H9 (cell line): ENCODE measurements around the gene TRPM3. TPM values are rescaled to one million over a fixed set of nuclear protein-coding genes. Genes with fewer than 3 reads are reported as not detected.

Source experiments
- DNase-seq: peaks from one replicate; pipeline ENCODE4 v3.0.0-alpha.2; 2017
- H2AFZ ChIP-seq: one replicate; pipeline ENCODE4 v1.6.1; 2013; ENCODE audit warnings: mild to moderate bottlenecking, low read length, control low read depth, moderate library complexity
- H2AK5ac ChIP-seq: 2 replicates; pipeline ENCODE4 v1.6.1; 2013; ENCODE audit warnings: low read length, control low read depth, mixed read lengths; ENCODE audit not compliant: insufficient read length
- H2BK120ac ChIP-seq: one replicate; pipeline ENCODE4 v1.6.1; 2013; ENCODE audit warnings: low read depth, mild to moderate bottlenecking, low read length, control low read depth, inconsistent platforms; ENCODE audit not compliant: poor library complexity, severe bottlenecking
- H2BK12ac ChIP-seq: 2 replicates; pipeline ENCODE4 v1.6.1; 2013; ENCODE audit warnings: low read length, control low read depth, mixed read lengths, low read depth; ENCODE audit not compliant: insufficient read length
- H2BK15ac ChIP-seq: 2 replicates; pipeline ENCODE4 v1.6.1; 2013; ENCODE audit warnings: low read depth, low read length, control low read depth
- H2BK20ac ChIP-seq: one replicate; pipeline ENCODE4 v1.6.1; 2013; ENCODE audit warnings: low read depth, mild to moderate bottlenecking, low read length, control low read depth, inconsistent platforms; ENCODE audit not compliant: poor library complexity, severe bottlenecking
- H2BK5ac ChIP-seq: 2 replicates; pipeline ENCODE4 v1.6.1; 2013; ENCODE audit warnings: low read length, control low read depth, mixed read lengths; ENCODE audit not compliant: insufficient read length
- H3K14ac ChIP-seq: 2 replicates; pipeline ENCODE4 v1.6.1; 2013; ENCODE audit warnings: low read length, control low read depth; ENCODE audit not compliant: insufficient read depth
- H3K18ac ChIP-seq: 2 replicates; pipeline ENCODE4 v1.6.1; 2013; ENCODE audit warnings: low read depth, mild to moderate bottlenecking, mixed read lengths, low read length, control low read depth; ENCODE audit not compliant: insufficient read length
- H3K23ac ChIP-seq: 2 replicates; pipeline ENCODE4 v1.6.1; 2013; ENCODE audit warnings: low read length, control low read depth, mixed read lengths, low read depth; ENCODE audit not compliant: insufficient read length
- H3K23me2 ChIP-seq: 2 replicates; pipeline ENCODE4 v1.6.1; 2013; ENCODE audit warnings: low read depth, mild to moderate bottlenecking, mixed read lengths, low read length, control low read depth; ENCODE audit not compliant: insufficient read length, poor library complexity, severe bottlenecking
- H3K27ac ChIP-seq: 2 replicates; pipeline ENCODE4 v1.5.1; 2013; ENCODE audit warnings: low read length, control low read depth, mixed read lengths, low read depth; ENCODE audit not compliant: insufficient read length
- H3K27me3 ChIP-seq: 2 replicates; pipeline ENCODE4 v1.6.1; 2013; ENCODE audit warnings: low read length, control low read depth, inconsistent platforms; ENCODE audit not compliant: insufficient read depth
- H3K4ac ChIP-seq: 2 replicates; pipeline ENCODE4 v1.6.1; 2013; ENCODE audit warnings: low read depth, mild to moderate bottlenecking, control low read depth, inconsistent platforms, low read length, moderate library complexity
- H3K4me1 ChIP-seq: 2 replicates; pipeline ENCODE4 v1.6.1; 2013; ENCODE audit warnings: low read length, control low read depth, inconsistent platforms; ENCODE audit not compliant: insufficient read depth
- H3K4me2 ChIP-seq: 2 replicates; pipeline ENCODE4 v1.6.1; 2013; ENCODE audit warnings: low read length, control low read depth, mixed read lengths; ENCODE audit not compliant: insufficient read length, insufficient read depth
- H3K56ac ChIP-seq: 2 replicates; pipeline ENCODE4 v1.6.1; 2013; ENCODE audit warnings: low read depth, mild to moderate bottlenecking, mixed read lengths, low read length, control low read depth; ENCODE audit not compliant: insufficient read length
- H3K79me1 ChIP-seq: 2 replicates; pipeline ENCODE4 v1.6.1; 2013; ENCODE audit warnings: low read depth, mild to moderate bottlenecking, moderate library complexity, low read length, control low read depth, inconsistent platforms; ENCODE audit not compliant: insufficient read depth, poor library complexity, severe bottlenecking
- H3K79me2 ChIP-seq: 2 replicates; pipeline ENCODE4 v1.6.1; 2013; ENCODE audit warnings: low read length, control low read depth, inconsistent platforms; ENCODE audit not compliant: insufficient read depth
- H3K9ac ChIP-seq: 2 replicates; pipeline ENCODE4 v1.6.1; 2013; ENCODE audit warnings: low read length, control low read depth, mixed read lengths; ENCODE audit not compliant: insufficient read length; ENCODE audit errors: extremely low read depth
- H3K9me3 ChIP-seq: one replicate; pipeline ENCODE4 v1.6.1; 2013; ENCODE audit warnings: low read depth, low read length, inconsistent platforms; ENCODE audit not compliant: control insufficient read depth
- H3T11ph ChIP-seq: one replicate; pipeline ENCODE4 v1.6.1; 2013; ENCODE audit warnings: mild to moderate bottlenecking, low read length, control low read depth, inconsistent platforms
- H4K20me1 ChIP-seq: one replicate; pipeline ENCODE4 v1.6.1; 2013; ENCODE audit not compliant: control insufficient read depth, insufficient read length, insufficient read depth
- H4K5ac ChIP-seq: 2 replicates; pipeline ENCODE4 v1.6.1; 2013; ENCODE audit warnings: low read depth, mild to moderate bottlenecking, mixed read lengths, low read length, control low read depth; ENCODE audit not compliant: insufficient read length
- H4K8ac ChIP-seq: replicated peaks from 2 replicates; pipeline ENCODE4 v1.6.1; 2013; ENCODE audit warnings: low read length, control low read depth, mixed read lengths, low read depth; ENCODE audit not compliant: insufficient read length
- H4K91ac ChIP-seq: 2 replicates; pipeline ENCODE4 v1.6.1; 2013; ENCODE audit warnings: low read depth, mild to moderate bottlenecking, moderate library complexity, mixed read lengths, low read length, control low read depth; ENCODE audit not compliant: insufficient read length
- H3K27ac Mint-ChIP-seq, 3 experiments: 2 replicates in 2 of 3; 3 replicates in 1 of 3; pipeline ENCODE4 v1.8.0; 2020 to 2021; ENCODE audit warnings: mixed read lengths in 3 of 3, mild to moderate bottlenecking in 1 of 3, moderate library complexity in 1 of 3
- H3K27me3 Mint-ChIP-seq: 2 replicates; pipeline ENCODE4 v1.8.0; 2021; ENCODE audit warnings: low read depth, mild to moderate bottlenecking, moderate library complexity, mixed read lengths
- H3K36me3 Mint-ChIP-seq, 3 experiments: 2 replicates in 2 of 3; 3 replicates in 1 of 3; pipeline ENCODE4 v1.8.0; 2020 to 2021; ENCODE audit warnings: low read depth in 3 of 3, mixed read lengths in 3 of 3; ENCODE audit not compliant: insufficient read depth in 1 of 3
- H3K4me1 Mint-ChIP-seq, 2 experiments: 2 replicates each; pipeline ENCODE4 v1.8.0; 2020; ENCODE audit warnings: mixed read lengths in 2 of 2
- H3K4me3 Mint-ChIP-seq, 2 experiments: 2 replicates in 1 of 2; 3 replicates in 1 of 2; pipeline ENCODE4 v1.8.0; 2020 to 2021; ENCODE audit warnings: mild to moderate bottlenecking in 2 of 2, mixed read lengths in 2 of 2, moderate library complexity in 1 of 2
- H3K9me3 Mint-ChIP-seq, 2 experiments: 2 replicates in 1 of 2; 3 replicates in 1 of 2; pipeline ENCODE4 v1.8.0; 2020; ENCODE audit warnings: mild to moderate bottlenecking in 2 of 2, mixed read lengths in 2 of 2, moderate library complexity in 1 of 2
- WGBS: extraction: QIAGEN DNeasy Blood & Tissue Kit; methylation state at CpG from one replicate; pipeline ENCODE4 v1.1.7; 2013; ENCODE audit warnings: missing lambda C conversion rate, low lambda C conversion rate, mixed read lengths; ENCODE audit not compliant: insufficient read length; ENCODE audit errors: extremely low coverage; 5-methylcytosine and 5-hydroxymethylcytosine counted together
- total RNA-seq: library from RNA; stranded (reverse); gene quantifications from 2 replicates; pipeline ENCODE4 v1.2.1, GENCODE V29; 2021
- TF ChIP-seq, protein P1 (sequence below): fragments of 200-600 bp; sonication (generic); conservative IDR thresholded peaks from 3 replicates; pipeline ENCODE4 v1.8.0; 2021; ENCODE audit warnings: antibody characterized with exemption, mild to moderate bottlenecking

The TRPM3 gene
- total RNA-seq, 1 experiment from 2014 or later, result 10.3 TPM

DNA sequence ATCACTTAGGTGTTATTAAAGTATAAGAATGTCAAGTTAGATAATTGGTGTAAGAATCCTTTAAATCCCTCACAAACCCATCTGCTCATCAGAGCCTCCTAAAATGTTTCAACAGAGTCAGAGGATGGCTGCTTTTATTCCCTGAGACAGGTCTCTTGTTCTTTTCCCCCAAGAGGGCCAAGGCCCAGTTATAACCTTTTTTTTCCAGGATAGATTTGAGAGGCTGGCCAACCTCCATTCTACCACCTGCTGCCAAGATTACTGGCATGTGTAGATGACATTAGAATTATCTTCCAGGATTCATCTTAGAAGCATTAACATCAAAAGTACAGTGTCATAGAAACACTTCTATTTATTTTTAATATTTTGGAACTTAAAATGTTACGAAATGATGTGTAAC is 305.1 kb downstream of the TRPM3 start:
- no peak for DNase-seq
- Mint-ChIP-seq H3K9me3 (no peaks in the 10 kb centered on the region), H3K27me3 (no peaks in the 10 kb centered on the region), H3K4me3 (no peak overlapping the region), H3K4me1 (peaks cover 12 to 18% of the 10 kb centered on the region in 2 experiments), H3K36me3 (no peaks in the 10 kb centered on the region; a peak in 1 of 7 replicates), H3K27ac (peak overlapping the region in 1 of 3 experiments; percentile 48; a peak in 1 of 7 replicates)
- Histone ChIP-seq H2BK12ac (no peak overlapping the region), H2AFZ (no peak overlapping the region), H3K56ac (no peak overlapping the region), H3K79me1 (no peaks in the 10 kb centered on the region), H3K18ac (no peak overlapping the region), H4K8ac (no peak overlapping the region), H2BK5ac (no peak overlapping the region), H3K23ac (no peak overlapping the region), H3T11ph (no peak overlapping the region), H4K91ac (no peak overlapping the region), H4K5ac (no peak overlapping the region), H3K4me2 (no peak overlapping the region), H4K20me1 (no peaks in the 10 kb centered on the region), H3K23me2 (no peaks in the 10 kb centered on the region), H3K4me1 (no peaks in the 10 kb centered on the region), H2BK20ac (no peak overlapping the region), H3K9ac (no peak overlapping the region), H3K27me3 (no peaks in the 10 kb centered on the region), H3K4ac (no peak overlapping the region), H3K14ac (no peak overlapping the region), H3K27ac (no peak overlapping the region), H3K79me2 (no peaks in the 10 kb centered on the region), H2BK120ac (no peak overlapping the region), H3K9me3 (no peaks in the 10 kb centered on the region), H2AK5ac (no peak overlapping the region), H2BK15ac (no peak overlapping the region)
- WGBS, result no CpG with 5 or more reads among the region's 1 CpG
- TF ChIP-seq, protein P1, sequence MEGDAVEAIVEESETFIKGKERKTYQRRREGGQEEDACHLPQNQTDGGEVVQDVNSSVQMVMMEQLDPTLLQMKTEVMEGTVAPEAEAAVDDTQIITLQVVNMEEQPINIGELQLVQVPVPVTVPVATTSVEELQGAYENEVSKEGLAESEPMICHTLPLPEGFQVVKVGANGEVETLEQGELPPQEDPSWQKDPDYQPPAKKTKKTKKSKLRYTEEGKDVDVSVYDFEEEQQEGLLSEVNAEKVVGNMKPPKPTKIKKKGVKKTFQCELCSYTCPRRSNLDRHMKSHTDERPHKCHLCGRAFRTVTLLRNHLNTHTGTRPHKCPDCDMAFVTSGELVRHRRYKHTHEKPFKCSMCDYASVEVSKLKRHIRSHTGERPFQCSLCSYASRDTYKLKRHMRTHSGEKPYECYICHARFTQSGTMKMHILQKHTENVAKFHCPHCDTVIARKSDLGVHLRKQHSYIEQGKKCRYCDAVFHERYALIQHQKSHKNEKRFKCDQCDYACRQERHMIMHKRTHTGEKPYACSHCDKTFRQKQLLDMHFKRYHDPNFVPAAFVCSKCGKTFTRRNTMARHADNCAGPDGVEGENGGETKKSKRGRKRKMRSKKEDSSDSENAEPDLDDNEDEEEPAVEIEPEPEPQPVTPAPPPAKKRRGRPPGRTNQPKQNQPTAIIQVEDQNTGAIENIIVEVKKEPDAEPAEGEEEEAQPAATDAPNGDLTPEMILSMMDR, result no peak
